Upper lobe of right lung (tissue), 1 donor: ENCODE results near the gene TP53BP1. TPM values are rescaled to one million over a fixed set of nuclear protein-coding genes. Genes with fewer than 3 reads are reported as not detected.
"Not testable (repeated sequence)": the region's sequence is repeated elsewhere in the genome, so short reads cannot be mapped to it uniquely, and the experiment has no call there.

Source experiments
- ATAC-seq: fragments of 200-7000 bp; cut with Tn5 transposase; one replicate; pipeline ENCODE4 v1.9.1; 2020; ENCODE audit warnings: mild to moderate bottlenecking, moderate library complexity
- DNase-seq: peaks from one replicate; pipeline ENCODE4 v3.0.0-alpha.2; 2020
- H3K27ac ChIP-seq: fragments of 200-600 bp; one replicate; pipeline ENCODE4 v1.8.0; 2022
- H3K27me3 ChIP-seq: fragments of 200-600 bp; one replicate; pipeline ENCODE4 v1.8.0; 2022; ENCODE audit warnings: mild to moderate bottlenecking
- H3K36me3 ChIP-seq: fragments of 200-600 bp; one replicate; pipeline ENCODE4 v1.8.0; 2022
- H3K4me1 ChIP-seq: fragments of 200-600 bp; one replicate; pipeline ENCODE4 v1.8.0; 2022
- H3K4me3 ChIP-seq: fragments of 200-600 bp; one replicate; pipeline ENCODE4 v1.8.0; 2022; ENCODE audit warnings: mild to moderate bottlenecking
- H3K9me3 ChIP-seq: fragments of 200-600 bp; one replicate; pipeline ENCODE4 v1.8.0; 2022
- intact Hi-C: fragments of 100-400 bp; cut with DNase I; formaldehyde crosslinking; loops from one replicate; pipeline ENCODE4 v1.11.0; 2022
- total RNA-seq: library from RNA; stranded (reverse); fragmentation: NEBNext Ultra II Directional; extraction: Animal tissue kit (Norgen Biotek cat#: 25700); gene quantifications from one replicate; pipeline ENCODE4 v1.2.1, GENCODE V29; 2021
- TF ChIP-seq, protein P1 (sequence below): fragments of 200-600 bp; IDR thresholded peaks from one replicate; pipeline ENCODE4 v1.8.0; 2022; ENCODE audit warnings: antibody characterized with exemption
- donor health status: DM: no; HTN: yes; CAD: no; lungs with severe emphysema.

Gene TP53BP1
- total RNA-seq, 1 donor from 2014 or later, result 27.6 TPM

DNA sequence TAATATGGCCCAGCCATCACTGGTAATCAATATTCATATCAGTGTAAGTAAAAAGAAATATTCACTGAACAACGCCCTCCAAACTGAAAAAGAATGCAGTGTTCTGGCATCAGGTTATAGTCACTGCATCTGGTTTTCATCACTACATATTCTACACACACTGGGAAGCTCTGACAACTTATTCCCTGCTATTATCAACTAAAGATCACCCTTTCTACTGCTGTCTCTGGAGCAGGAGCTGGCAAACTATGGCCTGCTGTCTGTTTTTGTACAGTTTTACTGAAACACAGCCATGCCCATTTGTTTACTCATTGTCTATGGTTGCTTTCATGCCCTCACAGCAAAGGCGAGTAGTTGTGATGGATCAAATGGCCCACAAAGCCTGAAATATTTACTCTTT is 86.8 kb downstream of the TP53BP1 start:
- intact Hi-C loops, result no loop called here
- ATAC-seq, result no peak
- peaks cover 90% of the 10 kb centered on the region for H3K36me3 ChIP-seq

DNA sequence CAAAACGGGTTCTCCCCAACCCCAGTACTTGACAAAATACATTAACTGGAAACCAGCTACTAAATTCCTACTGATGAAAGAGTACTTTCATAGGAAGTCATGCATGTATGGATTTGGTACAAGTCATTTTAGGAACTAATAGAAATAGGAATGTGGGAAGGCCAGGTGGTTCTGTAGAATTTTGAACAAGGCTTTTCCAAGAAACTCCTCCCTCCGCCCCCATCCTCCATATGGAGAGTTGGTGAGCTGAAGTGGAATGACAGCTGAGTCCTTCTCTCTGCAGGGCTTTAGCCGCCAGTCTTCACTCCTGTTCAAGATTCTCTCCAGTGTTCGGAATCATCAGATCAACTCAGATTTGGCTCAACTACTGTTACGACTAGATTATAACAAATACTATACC is 88.8 kb downstream of the TP53BP1 start:
- H3K27ac ChIP-seq, result no peak overlapping the region
- H3K9me3 ChIP-seq, result no peaks in the 10 kb centered on the region
- no peaks in the 10 kb centered on the region for H3K27me3 ChIP-seq
- H3K36me3 ChIP-seq, result peaks cover 100% of the 10 kb centered on the region
- ATAC-seq (no peak), DNase-seq (no peak)
- H3K4me3 ChIP-seq, result no peak overlapping the region
- H3K4me1 ChIP-seq, result no peaks in the 10 kb centered on the region
- intact Hi-C loops, result no loop called here
- TF ChIP-seq, protein P1, sequence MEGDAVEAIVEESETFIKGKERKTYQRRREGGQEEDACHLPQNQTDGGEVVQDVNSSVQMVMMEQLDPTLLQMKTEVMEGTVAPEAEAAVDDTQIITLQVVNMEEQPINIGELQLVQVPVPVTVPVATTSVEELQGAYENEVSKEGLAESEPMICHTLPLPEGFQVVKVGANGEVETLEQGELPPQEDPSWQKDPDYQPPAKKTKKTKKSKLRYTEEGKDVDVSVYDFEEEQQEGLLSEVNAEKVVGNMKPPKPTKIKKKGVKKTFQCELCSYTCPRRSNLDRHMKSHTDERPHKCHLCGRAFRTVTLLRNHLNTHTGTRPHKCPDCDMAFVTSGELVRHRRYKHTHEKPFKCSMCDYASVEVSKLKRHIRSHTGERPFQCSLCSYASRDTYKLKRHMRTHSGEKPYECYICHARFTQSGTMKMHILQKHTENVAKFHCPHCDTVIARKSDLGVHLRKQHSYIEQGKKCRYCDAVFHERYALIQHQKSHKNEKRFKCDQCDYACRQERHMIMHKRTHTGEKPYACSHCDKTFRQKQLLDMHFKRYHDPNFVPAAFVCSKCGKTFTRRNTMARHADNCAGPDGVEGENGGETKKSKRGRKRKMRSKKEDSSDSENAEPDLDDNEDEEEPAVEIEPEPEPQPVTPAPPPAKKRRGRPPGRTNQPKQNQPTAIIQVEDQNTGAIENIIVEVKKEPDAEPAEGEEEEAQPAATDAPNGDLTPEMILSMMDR, result no peak

More for the DNA sequence above, 86.8 kb downstream of the TP53BP1 start:
- TF ChIP-seq, protein P1, result no peak
- no peak overlapping the region for H3K4me3 ChIP-seq
- no peak overlapping the region for H3K27ac ChIP-seq
- DNase-seq, result no peak
- H3K4me1 ChIP-seq, result no peaks in the 10 kb centered on the region
- H3K27me3 ChIP-seq, result no peaks in the 10 kb centered on the region
- H3K9me3 ChIP-seq, result no peaks in the 10 kb centered on the region

DNA sequence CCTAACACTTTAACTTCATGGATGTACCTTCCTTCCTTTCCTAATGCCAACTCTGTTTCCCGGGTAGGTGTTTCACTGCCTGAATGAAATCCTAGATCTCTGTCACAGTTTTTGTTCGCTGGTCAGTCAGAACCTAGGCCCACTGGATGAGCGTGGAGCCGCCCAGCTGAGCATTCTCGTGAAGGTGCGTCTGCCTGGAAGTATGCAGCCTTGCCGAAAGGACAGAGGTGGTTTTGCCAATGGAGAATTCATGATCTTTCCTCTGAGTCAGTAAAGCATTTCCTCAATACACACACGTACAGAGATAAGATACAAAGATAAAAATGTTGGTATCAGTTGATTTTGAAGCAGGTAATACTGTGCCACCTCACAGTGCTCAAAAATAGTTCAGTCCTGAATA is 89.3 kb downstream of the TP53BP1 start:
- no peaks in the 10 kb centered on the region for H3K9me3 ChIP-seq
- peaks cover 100% of the 10 kb centered on the region for H3K36me3 ChIP-seq
- H3K4me3 ChIP-seq, result no peak overlapping the region
- ATAC-seq (no peak), DNase-seq (no peak)
- no peaks in the 10 kb centered on the region for H3K27me3 ChIP-seq
- TF ChIP-seq, protein P1, result no peak
- no peaks in the 10 kb centered on the region for H3K4me1 ChIP-seq
- intact Hi-C loops, result no loop called here
- H3K27ac ChIP-seq, result no peak overlapping the region

DNA sequence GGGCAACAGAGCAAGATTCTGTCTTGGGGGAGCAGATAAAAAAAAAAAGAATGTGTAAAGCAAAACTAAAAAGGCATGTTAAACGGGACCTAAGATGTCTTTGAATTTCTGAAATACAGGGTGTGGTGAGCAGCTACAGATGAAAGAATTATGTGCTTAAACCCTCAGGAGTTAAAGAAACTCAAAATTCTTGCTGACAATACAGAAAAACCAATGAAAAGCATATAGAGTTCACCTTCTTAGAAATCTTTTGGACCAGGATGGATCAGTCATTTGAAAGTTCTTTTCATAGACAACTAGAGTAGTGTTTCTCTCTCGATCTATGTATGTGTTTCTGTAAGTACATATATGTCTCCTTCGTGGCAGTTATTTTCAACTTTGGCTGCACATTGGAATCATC is 90.7 kb downstream of the TP53BP1 start:
- TF ChIP-seq, protein P1, result no peak
- H3K4me3 ChIP-seq, result no peak overlapping the region
- no peaks in the 10 kb centered on the region for H3K9me3 ChIP-seq
- intact Hi-C loops, result no loop called here
- H3K27me3 ChIP-seq, result no peaks in the 10 kb centered on the region
- no peak overlapping the region for H3K27ac ChIP-seq
- DNase-seq (no peak), ATAC-seq (no peak)
- H3K36me3 ChIP-seq, result peaks cover 100% of the 10 kb centered on the region
- no peaks in the 10 kb centered on the region for H3K4me1 ChIP-seq

DNA sequence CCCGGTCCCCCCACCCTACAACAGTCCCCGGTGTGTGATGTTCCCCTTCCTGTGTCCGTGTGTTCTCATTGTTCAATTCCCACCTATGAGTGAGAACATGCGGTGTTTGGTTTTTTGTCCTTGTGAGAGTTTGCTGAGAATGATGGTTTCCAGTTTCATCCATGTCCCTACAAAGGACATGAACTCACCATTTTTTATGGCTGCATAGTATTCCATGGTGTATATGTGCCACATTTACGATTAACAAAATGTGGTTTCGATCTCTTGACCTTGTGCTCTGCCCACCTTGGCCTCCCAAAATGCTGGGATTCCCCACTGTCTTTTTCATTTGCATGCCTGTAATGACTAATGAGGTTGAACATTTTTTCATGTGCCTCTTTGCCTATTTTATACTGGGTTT is 99.4 kb downstream of the TP53BP1 start:
- H3K27ac ChIP-seq, H3K4me3 ChIP-seq, ATAC-seq, H3K9me3 ChIP-seq, H3K4me1 ChIP-seq, intact Hi-C loops, H3K27me3 ChIP-seq, DNase-seq: not testable (repeated sequence)
- H3K36me3 ChIP-seq, result peaks cover 45% of the 10 kb centered on the region

DNA sequence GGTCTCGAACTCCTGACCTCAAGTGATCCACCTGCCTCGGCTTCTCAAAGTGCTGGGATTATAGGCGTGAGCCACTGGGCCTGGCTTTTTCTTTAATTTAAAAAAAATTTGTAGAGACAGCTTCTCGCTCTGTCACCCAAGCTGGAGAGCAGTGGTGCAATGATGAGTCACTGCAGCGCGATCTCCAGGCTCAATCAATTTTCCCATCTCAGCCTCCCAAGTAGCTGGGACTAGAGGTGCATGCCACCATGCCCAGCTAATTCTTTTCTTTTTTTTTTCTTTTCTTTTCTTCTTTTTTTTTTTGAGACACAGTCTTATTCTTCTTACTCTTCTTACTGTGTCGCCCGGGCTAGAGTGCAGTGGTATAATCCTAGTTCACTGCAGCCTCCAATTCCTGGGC is 102.2 kb downstream of the TP53BP1 start:
- intact Hi-C loops, result no loop called here
- Histone ChIP-seq H3K36me3 (peaks cover 43% of the 10 kb centered on the region), H3K9me3 (no peaks in the 10 kb centered on the region), H3K4me3 (no peak overlapping the region), H3K27ac (no peak overlapping the region), H3K4me1 (no peaks in the 10 kb centered on the region), H3K27me3 (no peaks in the 10 kb centered on the region)
- DNase-seq (no peak), ATAC-seq (no peak)
- TF ChIP-seq, protein P1, result no peak
